IMR-90 (cell line): ENCODE data around the gene UBN1. TPM values are rescaled to one million over a fixed set of nuclear protein-coding genes. Genes with fewer than 3 reads are reported as not detected.

Experiments
- ATAC-seq: fragments of 200-7000 bp; cut with Tn5 transposase; 2 replicates; pipeline ENCODE4 v1.9.1; 2020; ENCODE audit warnings: low read depth, mild to moderate bottlenecking, moderate library complexity
- BruUV-seq: library from RNA; stranded (reverse); fragments of 400-500 nt; replicated peaks from 2 replicates; lab custom pipeline; 2021; lab: Mats Ljungman, UMichigan
- CTCF ChIA-PET: fragments of 300-600 bp; formaldehyde crosslinking; extraction: SDS; loops from one replicate; lab custom pipeline; 2021; ENCODE audit warnings: antibody characterized with exemption; lab: Yijun Ruan, JAX
- POLR2A ChIA-PET: fragments of 300-600 bp; sonication (Branson Sonifier 250); formaldehyde crosslinking; loops from one replicate; lab custom pipeline; 2022; ENCODE audit warnings: antibody characterized with exemption; ENCODE audit not compliant: unreplicated experiment; lab: Charles Lee
- DNase-seq: peaks from one replicate; pipeline ENCODE4 v3.0.0; 2013
- H2AFZ ChIP-seq: replicated peaks from 2 replicates; pipeline ENCODE3; 2013; ENCODE audit warnings: low read length, mild to moderate bottlenecking; ENCODE audit not compliant: poor library complexity
- H2AK5ac ChIP-seq: 2 replicates; pipeline ENCODE4 v1.6.1; 2013; ENCODE audit warnings: low read depth, low read length, inconsistent platforms
- H2AK9ac ChIP-seq: replicated peaks from 2 replicates; pipeline ENCODE3; 2013; ENCODE audit warnings: mild to moderate bottlenecking, low read depth, low read length, moderate library complexity; ENCODE audit not compliant: poor library complexity
- H2BK120ac ChIP-seq: 2 replicates; pipeline ENCODE4 v1.6.1; 2013; ENCODE audit warnings: low read depth, low read length, inconsistent platforms
- H2BK15ac ChIP-seq: 3 replicates; pipeline ENCODE4 v1.6.1; 2013; ENCODE audit warnings: low read depth, low read length, inconsistent platforms
- H2BK20ac ChIP-seq: 2 replicates; pipeline ENCODE4 v1.6.1; 2013; ENCODE audit warnings: low read depth, mild to moderate bottlenecking, inconsistent platforms, low read length, moderate library complexity
- H2BK5ac ChIP-seq: 2 replicates; pipeline ENCODE4 v1.6.1; 2013; ENCODE audit warnings: mild to moderate bottlenecking, low read depth, low read length, inconsistent platforms; ENCODE audit not compliant: poor library complexity, severe bottlenecking
- H3K14ac ChIP-seq: replicated peaks from 2 replicates; pipeline ENCODE4 v1.6.1; 2013; ENCODE audit warnings: low read depth, low read length, inconsistent platforms
- H3K18ac ChIP-seq: 2 replicates; pipeline ENCODE4 v1.6.1; 2013; ENCODE audit warnings: low read depth, low read length, control low read depth
- H3K23ac ChIP-seq: 2 replicates; pipeline ENCODE4 v1.6.1; 2013; ENCODE audit warnings: low read depth, low read length, inconsistent platforms
- H3K27ac ChIP-seq: 2 replicates; pipeline ENCODE4 v1.5.1; 2013; ENCODE audit warnings: mild to moderate bottlenecking, control low read depth, low read length; ENCODE audit not compliant: insufficient read depth
- H3K27me3 ChIP-seq: 2 replicates; pipeline ENCODE4 v1.6.1; 2013; ENCODE audit warnings: low read length; ENCODE audit not compliant: control insufficient read depth, insufficient read depth
- H3K36me3 ChIP-seq: 2 replicates; pipeline ENCODE4 v1.6.1; 2013; ENCODE audit warnings: low read length, mixed read lengths; ENCODE audit not compliant: control insufficient read depth, insufficient read depth
- H3K4ac ChIP-seq: 2 replicates; pipeline ENCODE4 v1.6.1; 2013; ENCODE audit warnings: low read depth, low read length, inconsistent platforms
- H3K4me1 ChIP-seq: 2 replicates; pipeline ENCODE4 v1.6.1; 2013; ENCODE audit warnings: low read length, mixed read lengths; ENCODE audit not compliant: control insufficient read depth, insufficient read depth
- H3K4me2 ChIP-seq: 2 replicates; pipeline ENCODE4 v1.6.1; 2013; ENCODE audit warnings: low read depth, mild to moderate bottlenecking, control low read depth, low read length, moderate library complexity
- H3K4me3 ChIP-seq: 2 replicates; pipeline ENCODE4 v1.5.1; 2013; ENCODE audit warnings: low read depth, mild to moderate bottlenecking, control low read depth, low read length, moderate library complexity; ENCODE audit not compliant: insufficient read depth
- H3K56ac ChIP-seq: 2 replicates; pipeline ENCODE4 v1.6.1; 2013; ENCODE audit warnings: low read length, inconsistent platforms; ENCODE audit not compliant: insufficient read depth; ENCODE audit errors: extremely low read depth
- H3K79me1 ChIP-seq, 2 experiments: 2 replicates each; pipeline ENCODE4 v1.6.1; 2013; ENCODE audit warnings: low read length in 2 of 2, inconsistent platforms in 1 of 2, low read depth in 1 of 2
- H3K9ac ChIP-seq: 2 replicates; pipeline ENCODE4 v1.6.1; 2013; ENCODE audit warnings: low read depth, low read length, control low read depth
- H3K9me1 ChIP-seq: 2 replicates; pipeline ENCODE4 v1.6.1; 2013; ENCODE audit warnings: low read length, inconsistent platforms; ENCODE audit not compliant: insufficient read depth
- H3K9me3 ChIP-seq: 2 replicates; pipeline ENCODE4 v1.6.1; 2013; ENCODE audit warnings: low read length; ENCODE audit not compliant: control insufficient read depth, insufficient read depth
- H4K20me1 ChIP-seq: 2 replicates; pipeline ENCODE4 v1.6.1; 2013; ENCODE audit warnings: low read length, inconsistent platforms; ENCODE audit not compliant: insufficient read depth
- H4K5ac ChIP-seq: 2 replicates; pipeline ENCODE4 v1.6.1; 2013; ENCODE audit warnings: mild to moderate bottlenecking, low read depth, low read length, control low read depth
- H4K8ac ChIP-seq, 2 experiments: 2 replicates each; pipeline ENCODE4 v1.6.1; 2013; ENCODE audit warnings: low read depth in 2 of 2, low read length in 2 of 2, control low read depth in 1 of 2, inconsistent platforms in 1 of 2
- H4K91ac ChIP-seq: 2 replicates; pipeline ENCODE4 v1.6.1; 2013; ENCODE audit warnings: low read depth, low read length, inconsistent platforms; ENCODE audit not compliant: insufficient read depth
- BHLHE40 ChIP-seq: fragments of 150-350 bp; IDR thresholded peaks from 2 replicates; pipeline ENCODE4 v1.6.1; 2016; ENCODE audit warnings: mild to moderate bottlenecking, low read depth, low read length
- CEBPB ChIP-seq: IDR thresholded peaks from 2 replicates; pipeline ENCODE4 v1.6.1; 2012; ENCODE audit warnings: low read depth, low read length, improper control_type of control experiment
- CHD1 ChIP-seq: IDR thresholded peaks from 2 replicates; pipeline ENCODE4 v1.6.1; 2012; ENCODE audit warnings: low read depth, low read length, improper control_type of control experiment
- CTCF ChIP-seq: conservative IDR thresholded peaks from 2 replicates; pipeline ENCODE4 v1.5.1; 2012; ENCODE audit warnings: mild to moderate bottlenecking, low read depth, low read length, improper control_type of control experiment
- ELK1 ChIP-seq: fragments of 150-350 bp; IDR thresholded peaks from 2 replicates; pipeline ENCODE4 v1.6.1; 2016; ENCODE audit warnings: low read depth, mild to moderate bottlenecking, low read length, moderate library complexity, borderline replicate concordance
- FOS ChIP-seq: fragments of 150-350 bp; IDR thresholded peaks from 2 replicates; pipeline ENCODE4 v1.6.1; 2016; ENCODE audit warnings: low read depth, low read length
- MAFK ChIP-seq: IDR thresholded peaks from 2 replicates; pipeline ENCODE4 v1.6.1; 2012; ENCODE audit warnings: low read depth, low read length, improper control_type of control experiment
- MAZ ChIP-seq: IDR thresholded peaks from 2 replicates; pipeline ENCODE4 v1.6.1; 2012; ENCODE audit warnings: low read depth, mild to moderate bottlenecking, low read length, improper control_type of control experiment, moderate library complexity, borderline replicate concordance
- MXI1 ChIP-seq: IDR thresholded peaks from 2 replicates; pipeline ENCODE4 v1.6.1; 2012; ENCODE audit warnings: low read depth, mild to moderate bottlenecking, low read length, moderate library complexity, borderline replicate concordance
- NFE2L2 ChIP-seq: fragments of 150-350 bp; IDR thresholded peaks from 2 replicates; pipeline ENCODE4 v1.6.1; 2016; ENCODE audit warnings: low read depth, mild to moderate bottlenecking, low read length
- POLR2A ChIP-seq: IDR thresholded peaks from 2 replicates; pipeline ENCODE4 v1.6.1; 2012; ENCODE audit warnings: mild to moderate bottlenecking, low read depth, low read length
- RAD21 ChIP-seq: IDR thresholded peaks from 2 replicates; pipeline ENCODE4 v1.6.1; 2012; ENCODE audit warnings: low read length, improper control_type of control experiment
- RCOR1 ChIP-seq: IDR thresholded peaks from 2 replicates; pipeline ENCODE4 v1.6.1; 2012; ENCODE audit warnings: mild to moderate bottlenecking, low read length, improper control_type of control experiment; ENCODE audit not compliant: insufficient replicate concordance
- RFX5 ChIP-seq: IDR thresholded peaks from 2 replicates; pipeline ENCODE4 v1.8.0; 2012; ENCODE audit warnings: low read depth, mild to moderate bottlenecking, low read length, moderate library complexity
- SMC3 ChIP-seq: fragments of 150-350 bp; IDR thresholded peaks from 2 replicates; pipeline ENCODE4 v1.6.1; 2016; ENCODE audit warnings: low read depth, mild to moderate bottlenecking, antibody characterized with exemption, low read length, moderate library complexity
- USF2 ChIP-seq: fragments of 150-350 bp; IDR thresholded peaks from 2 replicates; pipeline ENCODE4 v1.6.1; 2017; ENCODE audit warnings: mild to moderate bottlenecking, antibody characterized with exemption, low read length, low read depth
- WGBS, 2 experiments: methylation state at CpG; one replicate each; pipeline versions ENCODE4 v1.1.5 to v1.1.7; 2013; ENCODE audit warnings: missing lambda C conversion rate in 2 of 2; ENCODE audit not compliant: insufficient read length in 1 of 2; ENCODE audit errors: extremely low coverage in 2 of 2; 5-methylcytosine and 5-hydroxymethylcytosine counted together
- dilution Hi-C: fragments of 300-500 bp; cut with HindIII; formaldehyde crosslinking; loops from one replicate; pipeline ENCODE4 v1.14.3; 2018; ENCODE audit warnings: low sequenced_read_pairs; ENCODE audit not compliant: unreplicated experiment
- in situ Hi-C: fragments of 300-500 bp; cut with MboI; formaldehyde crosslinking; loops from 3 replicates; pipeline ENCODE4 v1.14.3; 2019; ENCODE audit warnings: low sequenced_read_pairs, inconsistent platforms, mixed read lengths
- intact Hi-C: fragments of 100-400 bp; cut with micrococcal nuclease; formaldehyde crosslinking; loops from 2 replicates; pipeline ENCODE4 v1.10.0; 2022
- polyA plus RNA-seq, 3 experiments: library from polyadenylated mRNA; depleted of rRNA; stranded (reverse); fragments of >200 nt; gene quantifications; 2 replicates each; pipeline ENCODE4 v1.2.3, GENCODE V29; 2012; ENCODE audit warnings: low replicate concordance in 1 of 3
- total RNA-seq: library from RNA; depleted of rRNA; stranded (reverse); fragments of >200 nt; gene quantifications from 2 replicates; pipeline ENCODE4 v1.2.3, GENCODE V29; 2012

UBN1 gene
- total and polyA plus RNA-seq, 2 of the 4 experiments (the other 2 are of a cell fraction) = 5.7 to 16.3 TPM

GRCh38 chr16:4836727-4837126 lies 10.6 kb upstream of the UBN1 start:
- no peak overlapping the region for H4K91ac ChIP-seq
- H2AK9ac ChIP-seq = no peak overlapping the region
- H3K18ac ChIP-seq = no peak overlapping the region
- DNase-seq (no peak), ATAC-seq (no peak)
- no CpG with 5 or more reads among the region's 2 CpGs for WGBS, 2 experiments
- TF ChIP-seq CHD1 = no peak
- no peak for TF ChIP-seq MAZ
- no peak for TF ChIP-seq BHLHE40
- TF ChIP-seq CTCF = no peak
- TF ChIP-seq RCOR1 = no peak
- no peak for TF ChIP-seq RFX5
- no peak for TF ChIP-seq SMC3
- TF ChIP-seq ELK1 = no peak
- TF ChIP-seq CEBPB = no peak
- TF ChIP-seq MAFK = no peak
- TF ChIP-seq MXI1 = no peak
- no peak for TF ChIP-seq NFE2L2
- TF ChIP-seq RAD21 = no peak
- TF ChIP-seq USF2 = no peak
- TF ChIP-seq POLR2A = no peak
- no peak for TF ChIP-seq FOS
- in situ Hi-C loops = no loop called here
- no peak overlapping the region for H2AK5ac ChIP-seq
- H3K4me2 ChIP-seq = no peak overlapping the region
- H2BK20ac ChIP-seq = no peak overlapping the region
- H3K9me3 ChIP-seq = no peaks in the 10 kb centered on the region
- H3K4me3 ChIP-seq = no peak overlapping the region
- no peak overlapping the region for H3K9ac ChIP-seq
- no peak overlapping the region for H2BK15ac ChIP-seq
- H3K4ac ChIP-seq = no peak overlapping the region
- intact Hi-C loops = no loop called here
- H4K20me1 ChIP-seq = peaks cover 26% of the 10 kb centered on the region
- no peak overlapping the region for H3K14ac ChIP-seq
- H3K27me3 ChIP-seq = no peaks in the 10 kb centered on the region
- ChIA-PET POLR2A (no interaction called here), CTCF (no interaction called here)
- no peak overlapping the region for H3K23ac ChIP-seq
- H2AFZ ChIP-seq = no peak overlapping the region
- dilution Hi-C loops = no loop called here
- H2BK120ac ChIP-seq = no peak overlapping the region
- no peaks in the 10 kb centered on the region for H3K4me1 ChIP-seq
- H2BK5ac ChIP-seq = no peak overlapping the region
- no TSS peak for BruUV-seq
- no peaks in the 10 kb centered on the region for H3K9me1 ChIP-seq
- H4K8ac ChIP-seq = no peak overlapping the region
- no peak overlapping the region for H3K27ac ChIP-seq
- H3K36me3 ChIP-seq = peaks cover 62% of the 10 kb centered on the region
- H3K56ac ChIP-seq = no peak overlapping the region
- no peak overlapping the region for H4K5ac ChIP-seq
- H3K79me1 ChIP-seq = peaks cover 45 to 66% of the 10 kb centered on the region in 2 experiments
